GM12801 (cell line): ENCODE results near the gene COL18A1.

Experiments used
- CTCF ChIP-seq: IDR thresholded peaks from one replicate; pipeline ENCODE4 v1.5.1; 2011; ENCODE audit warnings: control low read depth; ENCODE audit not compliant: insufficient read length; ENCODE audit errors: extremely low read depth

COL18A1 gene

GRCh38 chr21:45513741-45514310 is 108.9 kb downstream of the COL18A1 start:
- TF ChIP-seq CTCF, result no peak

GRCh38 chr21:45514311-45515021 is 109.5 kb downstream of the COL18A1 start:
- TF ChIP-seq CTCF, result no peak

- TF ChIP-seq CTCF, result no peak
Observed at GRCh38 chr21:45515241-45516061, 110.5 kb downstream of the COL18A1 start.

GRCh38 chr21:45516071-45516670 is 111.2 kb downstream of the COL18A1 start:
- TF ChIP-seq CTCF, result no peak

GRCh38 chr21:45516671-45517151 is 111.7 kb downstream of the COL18A1 start:
- no peak for TF ChIP-seq CTCF

- no peak for TF ChIP-seq CTCF
Observed at GRCh38 chr21:45517249-45518065, 112.5 kb downstream of the COL18A1 start.

- TF ChIP-seq CTCF, result no peak
Observed at GRCh38 chr21:45518742-45519141, 113.8 kb downstream of the COL18A1 start.
